WTC11 (cell line): Measurements from ENCODE around the gene CTTNBP2. TPM values are rescaled to one million over a fixed set of nuclear protein-coding genes. Genes with fewer than 3 reads are reported as not detected.

ENCODE experiments used
- ATAC-seq: fragments of 200-7000 bp; cut with Tn5 transposase; 2 replicates; pipeline ENCODE4 v1.10.0; 2021; ENCODE audit warnings: mild to moderate bottlenecking, moderate library complexity
- CTCF ChIA-PET: fragments of 300-600 bp; sonication (Branson Sonifier 250); formaldehyde crosslinking; loops from one replicate; lab custom pipeline; 2021; ENCODE audit warnings: antibody characterized with exemption; lab: Charles Lee
- POLR2A ChIA-PET: fragments of 350-600 bp; sonication (Branson Sonifier 250); formaldehyde crosslinking; loops from one replicate; lab custom pipeline; 2021; ENCODE audit warnings: antibody characterized with exemption; lab: Charles Lee
- DNase-seq: peaks from one replicate; pipeline ENCODE4 v3.0.0; 2021; ENCODE audit warnings: low spot score
- H3K27ac Mint-ChIP-seq: 2 replicates; pipeline ENCODE4 v1.8.0; 2021; ENCODE audit warnings: mixed read lengths
- H3K27me3 Mint-ChIP-seq: 2 replicates; pipeline ENCODE4 v1.8.0; 2021; ENCODE audit warnings: low read depth, mild to moderate bottlenecking, moderate library complexity, mixed read lengths
- H3K36me3 Mint-ChIP-seq: 2 replicates; pipeline ENCODE4 v1.8.0; 2021; ENCODE audit warnings: mixed read lengths
- H3K4me1 Mint-ChIP-seq: 2 replicates; pipeline ENCODE4 v1.8.0; 2022; ENCODE audit warnings: mixed read lengths
- H3K4me3 Mint-ChIP-seq: 2 replicates; pipeline ENCODE4 v1.8.0; 2021; ENCODE audit warnings: mild to moderate bottlenecking, moderate library complexity, mixed read lengths
- H3K9me3 Mint-ChIP-seq: 2 replicates; pipeline ENCODE4 v1.8.0; 2021; ENCODE audit warnings: mixed read lengths
- CBFB ChIP-seq: sonication (generic); formaldehyde crosslinking; IDR thresholded peaks from 2 replicates; pipeline ENCODE4 v1.8.1; 2022; ENCODE audit warnings: mild to moderate bottlenecking, low read depth, missing genetic modification reagents
- CDX4 ChIP-seq: fragments of 250-450 bp; sonication (Bioruptor Pico); IDR thresholded peaks from 2 replicates; pipeline ENCODE4 v1.9.0; 2021; ENCODE audit warnings: moderate library complexity, mild to moderate bottlenecking, inconsistent platforms, borderline replicate concordance
- CREM ChIP-seq: sonication (generic); formaldehyde crosslinking; IDR thresholded peaks from 2 replicates; pipeline ENCODE4 v1.8.1; 2022; ENCODE audit warnings: mild to moderate bottlenecking, missing genetic modification reagents, moderate library complexity
- ELF4 ChIP-seq: sonication (generic); formaldehyde crosslinking; IDR thresholded peaks from 2 replicates; pipeline ENCODE4 v1.8.1; 2022; ENCODE audit warnings: low read depth, mild to moderate bottlenecking, moderate library complexity, missing genetic modification reagents
- ESRRA ChIP-seq: sonication (generic); formaldehyde crosslinking; IDR thresholded peaks from 2 replicates; pipeline ENCODE4 v1.8.1; 2022; ENCODE audit warnings: mild to moderate bottlenecking, missing genetic modification reagents, borderline replicate concordance
- KAT7 ChIP-seq: sonication (generic); formaldehyde crosslinking; IDR thresholded peaks from 2 replicates; pipeline ENCODE4 v1.8.1; 2023; ENCODE audit warnings: missing genetic modification reagents, mild to moderate bottlenecking, borderline replicate concordance
- NFATC4 ChIP-seq: fragments of 250-450 bp; sonication (Bioruptor Pico); IDR thresholded peaks from 2 replicates; pipeline ENCODE4 v1.9.0; 2021; ENCODE audit warnings: mild to moderate bottlenecking
- NR1H2 ChIP-seq: sonication (generic); formaldehyde crosslinking; IDR thresholded peaks from 2 replicates; pipeline ENCODE4 v1.9.0; 2021; ENCODE audit warnings: mild to moderate bottlenecking, moderate library complexity, missing genetic modification reagents
- NR2C2 ChIP-seq: sonication (generic); formaldehyde crosslinking; IDR thresholded peaks from 2 replicates; pipeline ENCODE4 v1.8.0; 2022; ENCODE audit warnings: mild to moderate bottlenecking, missing genetic modification reagents
- OVOL2 ChIP-seq: fragments of 250-450 bp; sonication (Bioruptor Pico); IDR thresholded peaks from 2 replicates; pipeline ENCODE4 v1.9.0; 2021; ENCODE audit warnings: mild to moderate bottlenecking, borderline replicate concordance
- PRDM15 ChIP-seq: sonication (generic); formaldehyde crosslinking; IDR thresholded peaks from 2 replicates; pipeline ENCODE4 v1.8.0; 2022; ENCODE audit warnings: missing genetic modification reagents
- STAT6 ChIP-seq: sonication (generic); formaldehyde crosslinking; conservative IDR thresholded peaks from 2 replicates; pipeline ENCODE4 v1.8.1; 2023; ENCODE audit warnings: mild to moderate bottlenecking, low read depth, missing genetic modification reagents, moderate library complexity
- TEAD4 ChIP-seq: sonication (generic); formaldehyde crosslinking; IDR thresholded peaks from 2 replicates; pipeline ENCODE4 v1.8.0; 2022; ENCODE audit warnings: mild to moderate bottlenecking, missing genetic modification reagents
- ZNF121 ChIP-seq: sonication (generic); formaldehyde crosslinking; IDR thresholded peaks from 2 replicates; pipeline ENCODE4 v1.8.0; 2023; ENCODE audit warnings: missing genetic modification reagents
- ZNF219 ChIP-seq: sonication (generic); formaldehyde crosslinking; IDR thresholded peaks from 2 replicates; pipeline ENCODE4 v1.8.0; 2023; ENCODE audit warnings: missing genetic modification reagents, mild to moderate bottlenecking, borderline replicate concordance
- ZNF232 ChIP-seq: sonication (generic); formaldehyde crosslinking; IDR thresholded peaks from 2 replicates; pipeline ENCODE4 v1.8.0; 2022; ENCODE audit warnings: mild to moderate bottlenecking, missing genetic modification reagents
- ZNF263 ChIP-seq: sonication (generic); formaldehyde crosslinking; IDR thresholded peaks from 2 replicates; pipeline ENCODE4 v1.8.1; 2022; ENCODE audit warnings: low read depth, mild to moderate bottlenecking, moderate library complexity, missing genetic modification reagents
- total RNA-seq: library from RNA; stranded (reverse); gene quantifications from 3 replicates; pipeline ENCODE4 v1.2.3, GENCODE V29; 2021
- TF ChIP-seq, protein P1 (sequence below): sonication (generic); formaldehyde crosslinking; IDR thresholded peaks from 2 replicates; pipeline ENCODE4 v1.8.0; 2023; ENCODE audit warnings: missing genetic modification reagents
- TF ChIP-seq, protein P2 (sequence below): sonication (generic); formaldehyde crosslinking; IDR thresholded peaks from 2 replicates; pipeline ENCODE4 v1.8.0; 2022; ENCODE audit warnings: mild to moderate bottlenecking, missing genetic modification reagents
- TF ChIP-seq, protein P3 (sequence below): sonication (generic); formaldehyde crosslinking; IDR thresholded peaks from 2 replicates; pipeline ENCODE4 v1.8.1; 2023; ENCODE audit warnings: mild to moderate bottlenecking, missing genetic modification reagents, moderate library complexity
- TF ChIP-seq, protein P4 (sequence below): fragments of 250-450 bp; sonication (Bioruptor Pico); conservative IDR thresholded peaks from 2 replicates; pipeline ENCODE4 v1.9.0; 2021; ENCODE audit warnings: mild to moderate bottlenecking

CTTNBP2 gene
- total RNA-seq, 1 experiment from 2014 or later = 22.1 TPM

DNA sequence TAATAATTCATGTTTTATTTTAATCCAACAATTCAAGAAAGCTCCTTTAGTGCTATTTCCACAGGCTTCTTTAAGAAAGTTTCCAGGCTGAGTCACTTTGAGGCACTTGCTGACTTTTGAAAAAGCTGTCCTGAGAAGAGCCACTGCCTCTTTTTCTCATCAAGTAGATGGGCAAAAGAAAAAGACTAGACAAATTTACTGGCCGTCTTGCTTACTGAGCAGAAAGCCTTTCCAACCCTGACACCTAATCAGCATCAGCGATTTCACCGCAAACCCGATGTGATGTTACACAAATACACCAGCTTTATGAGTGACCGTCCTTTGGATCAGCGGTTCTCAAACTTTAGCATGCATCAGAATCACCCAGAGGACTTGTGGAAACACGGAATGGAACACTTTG is 24.3 kb downstream of the CTTNBP2 start (continued):
- TF ChIP-seq STAT6 (no peak), NR2C2 (CRISPR knock-in tag) (no peak), ZNF232 (CRISPR knock-in tag) (no peak), NFATC4 (CRISPR knock-in tag) (no peak), ELF4 (CRISPR knock-in tag) (no peak), TEAD4 (no peak), NR1H2 (no peak), PRDM15 (CRISPR knock-in tag) (no peak)

GRCh38 chr7:117844678-117845077 is 28.6 kb downstream of the CTTNBP2 start:
- CTCF ChIA-PET = no interaction called here
- no peak overlapping the region for H3K4me3 Mint-ChIP-seq
- peaks cover 7% of the 10 kb centered on the region for H3K4me1 Mint-ChIP-seq
- POLR2A ChIA-PET = no interaction called here
- peaks cover 33% of the 10 kb centered on the region for H3K36me3 Mint-ChIP-seq
- DNase-seq (no peak), ATAC-seq (no peak)
- H3K27ac Mint-ChIP-seq = no peak overlapping the region
- H3K27me3 Mint-ChIP-seq = no peaks in the 10 kb centered on the region
- peaks cover 19% of the 10 kb centered on the region for H3K9me3 Mint-ChIP-seq
- TF ChIP-seq, protein P1, sequence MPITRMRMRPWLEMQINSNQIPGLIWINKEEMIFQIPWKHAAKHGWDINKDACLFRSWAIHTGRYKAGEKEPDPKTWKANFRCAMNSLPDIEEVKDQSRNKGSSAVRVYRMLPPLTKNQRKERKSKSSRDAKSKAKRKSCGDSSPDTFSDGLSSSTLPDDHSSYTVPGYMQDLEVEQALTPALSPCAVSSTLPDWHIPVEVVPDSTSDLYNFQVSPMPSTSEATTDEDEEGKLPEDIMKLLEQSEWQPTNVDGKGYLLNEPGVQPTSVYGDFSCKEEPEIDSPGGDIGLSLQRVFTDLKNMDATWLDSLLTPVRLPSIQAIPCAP = no peak
- no peak for TF ChIP-seq CREM
- no peak for TF ChIP-seq CBFB (CRISPR knock-in tag)
- TF ChIP-seq, protein P2, sequence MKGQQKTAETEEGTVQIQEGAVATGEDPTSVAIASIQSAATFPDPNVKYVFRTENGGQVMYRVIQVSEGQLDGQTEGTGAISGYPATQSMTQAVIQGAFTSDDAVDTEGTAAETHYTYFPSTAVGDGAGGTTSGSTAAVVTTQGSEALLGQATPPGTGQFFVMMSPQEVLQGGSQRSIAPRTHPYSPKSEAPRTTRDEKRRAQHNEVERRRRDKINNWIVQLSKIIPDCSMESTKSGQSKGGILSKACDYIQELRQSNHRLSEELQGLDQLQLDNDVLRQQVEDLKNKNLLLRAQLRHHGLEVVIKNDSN (CRISPR knock-in tag) = no peak
- TF ChIP-seq OVOL2 (CRISPR knock-in tag) = no peak
- TF ChIP-seq CDX4 (CRISPR knock-in tag) = no peak
- TF ChIP-seq KAT7 (CRISPR knock-in tag) = no peak
- no peak for TF ChIP-seq ESRRA (CRISPR knock-in tag)
- no peak for TF ChIP-seq ZNF263 (CRISPR knock-in tag)
- no peak for TF ChIP-seq PRDM15 (CRISPR knock-in tag)
- no peak for TF ChIP-seq ZNF219 (CRISPR knock-in tag)
- TF ChIP-seq, protein P3, sequence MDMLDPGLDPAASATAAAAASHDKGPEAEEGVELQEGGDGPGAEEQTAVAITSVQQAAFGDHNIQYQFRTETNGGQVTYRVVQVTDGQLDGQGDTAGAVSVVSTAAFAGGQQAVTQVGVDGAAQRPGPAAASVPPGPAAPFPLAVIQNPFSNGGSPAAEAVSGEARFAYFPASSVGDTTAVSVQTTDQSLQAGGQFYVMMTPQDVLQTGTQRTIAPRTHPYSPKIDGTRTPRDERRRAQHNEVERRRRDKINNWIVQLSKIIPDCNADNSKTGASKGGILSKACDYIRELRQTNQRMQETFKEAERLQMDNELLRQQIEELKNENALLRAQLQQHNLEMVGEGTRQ (CRISPR knock-in tag) = no peak
- TF ChIP-seq, protein P4, sequence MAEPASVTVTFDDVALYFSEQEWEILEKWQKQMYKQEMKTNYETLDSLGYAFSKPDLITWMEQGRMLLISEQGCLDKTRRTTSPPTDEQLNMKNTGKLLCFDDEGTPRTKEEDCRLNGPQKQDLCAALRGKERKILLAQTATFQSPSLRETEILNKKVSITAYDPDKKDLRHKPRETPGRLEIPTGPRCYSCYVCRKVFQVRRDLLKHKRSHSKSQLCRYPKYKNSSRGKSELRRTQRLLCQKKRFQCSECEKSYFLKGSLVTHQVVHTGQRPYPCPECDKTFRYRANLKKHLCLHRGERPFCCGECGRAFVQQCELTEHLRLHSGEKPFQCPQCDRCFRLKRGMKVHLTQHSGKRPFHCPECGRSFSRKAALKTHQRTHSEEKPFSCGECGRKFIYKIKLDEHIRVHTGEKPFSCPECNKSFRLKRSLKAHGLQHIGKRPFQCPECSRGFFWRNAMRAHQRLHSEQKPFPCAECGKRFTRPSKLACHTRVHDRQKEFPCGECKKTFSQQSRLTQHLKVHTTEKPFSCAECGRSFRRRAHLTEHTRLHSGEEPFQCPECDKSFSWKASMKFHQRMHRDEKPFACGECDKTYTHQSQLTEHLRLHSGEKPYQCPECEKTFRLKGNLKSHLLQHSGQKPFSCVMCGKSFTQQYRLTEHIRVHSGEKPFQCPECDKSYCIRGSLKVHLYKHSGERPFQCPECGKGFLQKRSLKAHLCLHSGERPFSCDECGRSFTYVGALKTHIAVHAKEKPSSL (CRISPR knock-in tag) = no peak
- TF ChIP-seq ZNF121 (CRISPR knock-in tag) = no peak
